8988T (cell line): ENCODE data around the gene CFAP161.

Experiments used
- DNase-seq: peaks from one replicate; pipeline ENCODE4 v3.0.0; 2011

CFAP161 gene

GRCh38 chr15:81185631-81186295 is 51.7 kb downstream of the CFAP161 start:
- DNase-seq, result no peak

GRCh38 chr15:81188354-81188753 is 54.3 kb downstream of the CFAP161 start:
- DNase-seq, result no peak

- DNase-seq, result no peak
Measured at GRCh38 chr15:81189583-81190283, 55.7 kb downstream of the CFAP161 start.

- no peak for DNase-seq
Measured at GRCh38 chr15:81190922-81191507, 56.9 kb downstream of the CFAP161 start.

- no peak for DNase-seq
Measured at GRCh38 chr15:81191701-81192100, 57.6 kb downstream of the CFAP161 start.

GRCh38 chr15:81194723-81195122 is 60.7 kb downstream of the CFAP161 start:
- no peak for DNase-seq

- DNase-seq, result no peak
Measured at GRCh38 chr15:81195339-81195864, 61.3 kb downstream of the CFAP161 start.

- no peak for DNase-seq
Measured at GRCh38 chr15:81196576-81197254, 62.6 kb downstream of the CFAP161 start, which contains the start of gene IL16. Gene IL16, plus strand, starts transcription at chr15:81196879. Its CDS starts 28,521 bp downstream, at chr15:81225400.

- no peak for DNase-seq
Measured at GRCh38 chr15:81197255-81197630, 63.2 kb downstream of the CFAP161 start.

GRCh38 chr15:81197688-81198281 is 63.7 kb downstream of the CFAP161 start:
- DNase-seq, result no peak
